GM13976 (cell line): ENCODE measurements around the gene BOLL.
A peak's percentile ranks its signal among the peaks of the same experiment; 100 is the strongest.
"Not testable (repeated sequence)": the region's sequence is repeated elsewhere in the genome, so short reads cannot be mapped to it uniquely, and the experiment has no call there.

Source experiments
- DNase-seq: peaks from one replicate; pipeline ENCODE4 v3.0.0; 2012; ENCODE audit warnings: low spot score
- CTCF ChIP-seq: IDR thresholded peaks from 2 replicates; pipeline ENCODE4 v1.5.1; 2012; ENCODE audit warnings: borderline replicate concordance, mild to moderate bottlenecking; ENCODE audit not compliant: insufficient read depth; ENCODE audit errors: extremely low read depth, missing control alignments, control extremely low read depth
- in situ Hi-C: fragments of 300-500 bp; cut with MboI; formaldehyde crosslinking; loops from one replicate; pipeline ENCODE4 v1.12.0; 2022; ENCODE audit warnings: low sequenced_read_pairs, mixed read lengths, inconsistent platforms; ENCODE audit not compliant: unreplicated experiment

Gene BOLL

GRCh38 chr2:197784956-197785941, at the start of gene BOLL:
Gene BOLL, minus strand, starts transcription at chr2:197785319. Its CDS starts 3,469 bp downstream, at chr2:197781850.
- TF ChIP-seq CTCF = no peak
- DNase-seq = peak; percentile 17
- in situ Hi-C loops = no loop called here

- in situ Hi-C loops, DNase-seq: not testable (repeated sequence)
Measured at GRCh38 chr2:197834771-197835170, 49.7 kb upstream of the BOLL start.

GRCh38 chr2:197828464-197829135, 43.5 kb upstream of the BOLL start:
- TF ChIP-seq CTCF = no peak
- in situ Hi-C loops = no loop called here
- DNase-seq = no peak

GRCh38 chr2:197827618-197828017, 42.5 kb upstream of the BOLL start:
- no peak for TF ChIP-seq CTCF
- no peak for DNase-seq
- in situ Hi-C loops = no loop called here

GRCh38 chr2:197822333-197822732, 37.2 kb upstream of the BOLL start:
- in situ Hi-C loops = no loop called here
- no peak for TF ChIP-seq CTCF
- DNase-seq = no peak

GRCh38 chr2:197821550-197822289, 36.6 kb upstream of the BOLL start:
- in situ Hi-C loops = no loop called here
- no peak for TF ChIP-seq CTCF
- DNase-seq = no peak
